CD4-positive, alpha-beta T cell treated with Interleukin-15 for 1 hour (primary cell): ENCODE measurements around the gene RIMKLA.

Experiments used
- DNase-seq: peaks from one replicate; pipeline ENCODE4 v3.0.0-alpha.2; 2020

The RIMKLA gene

GRCh38 chr1:42379794-42380585 is 602 bp upstream of the RIMKLA start:
- DNase-seq, result no peak

DNA sequence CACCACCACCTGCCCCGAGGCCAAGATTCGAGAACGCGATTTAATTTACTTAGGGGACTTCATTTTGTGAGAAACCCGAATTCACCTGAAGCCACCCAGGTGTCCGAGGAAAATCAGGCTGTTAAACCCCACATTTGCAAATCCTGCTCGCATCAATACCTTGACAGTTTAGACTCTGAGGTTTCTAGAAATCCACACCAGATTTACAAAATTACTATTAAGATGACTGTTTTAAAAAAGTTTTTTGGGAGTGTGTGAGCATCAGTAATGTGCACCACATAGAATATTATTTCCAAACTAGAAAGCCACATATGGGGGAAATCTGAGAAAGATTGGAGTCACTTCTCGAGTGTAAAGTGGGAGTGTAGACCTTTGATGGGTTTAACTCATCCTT is 685 bp downstream of the RIMKLA start:
- no peak for DNase-seq

DNA sequence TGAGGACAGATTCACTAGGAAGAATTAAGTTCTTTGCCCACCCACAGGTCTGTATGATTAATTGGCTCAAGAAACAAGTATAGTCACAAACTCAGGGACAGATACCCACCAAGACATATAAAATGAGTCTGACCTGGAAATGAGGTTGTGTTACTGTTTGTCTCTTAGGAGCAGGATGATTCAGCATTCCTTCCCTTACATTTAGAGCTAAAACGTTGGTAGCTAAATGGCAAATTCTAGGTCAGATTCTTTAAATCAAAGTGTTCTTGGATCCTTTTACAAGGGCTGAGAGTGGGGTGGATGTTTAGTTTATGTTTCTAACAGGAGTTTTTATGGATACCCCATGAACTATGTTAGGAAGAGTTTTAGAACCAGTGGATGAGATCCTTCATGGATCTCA is 4.7 kb downstream of the RIMKLA start:
- DNase-seq, result no peak

DNA sequence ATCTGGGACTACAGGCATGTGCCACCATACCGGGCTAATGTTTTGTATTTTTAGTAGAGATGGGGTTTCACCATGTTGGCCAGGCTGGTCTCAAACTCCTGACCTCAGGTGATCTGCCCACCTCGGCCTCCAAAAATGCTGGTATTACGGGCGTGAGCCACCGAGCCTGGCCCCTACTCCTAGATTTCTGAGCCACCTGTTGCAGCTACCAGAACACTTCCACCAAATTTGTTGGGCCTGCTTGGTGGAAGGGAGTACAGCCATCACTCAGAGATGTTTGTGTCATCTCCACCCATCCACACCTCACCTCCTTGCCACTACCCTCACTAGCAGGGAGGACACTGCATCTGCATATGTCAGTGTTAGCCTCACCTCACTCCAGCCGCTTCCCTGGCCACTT is 5.5 kb downstream of the RIMKLA start:
- DNase-seq, result no peak

GRCh38 chr1:42392255-42392654 is 11.7 kb downstream of the RIMKLA start:
- no peak for DNase-seq

DNA sequence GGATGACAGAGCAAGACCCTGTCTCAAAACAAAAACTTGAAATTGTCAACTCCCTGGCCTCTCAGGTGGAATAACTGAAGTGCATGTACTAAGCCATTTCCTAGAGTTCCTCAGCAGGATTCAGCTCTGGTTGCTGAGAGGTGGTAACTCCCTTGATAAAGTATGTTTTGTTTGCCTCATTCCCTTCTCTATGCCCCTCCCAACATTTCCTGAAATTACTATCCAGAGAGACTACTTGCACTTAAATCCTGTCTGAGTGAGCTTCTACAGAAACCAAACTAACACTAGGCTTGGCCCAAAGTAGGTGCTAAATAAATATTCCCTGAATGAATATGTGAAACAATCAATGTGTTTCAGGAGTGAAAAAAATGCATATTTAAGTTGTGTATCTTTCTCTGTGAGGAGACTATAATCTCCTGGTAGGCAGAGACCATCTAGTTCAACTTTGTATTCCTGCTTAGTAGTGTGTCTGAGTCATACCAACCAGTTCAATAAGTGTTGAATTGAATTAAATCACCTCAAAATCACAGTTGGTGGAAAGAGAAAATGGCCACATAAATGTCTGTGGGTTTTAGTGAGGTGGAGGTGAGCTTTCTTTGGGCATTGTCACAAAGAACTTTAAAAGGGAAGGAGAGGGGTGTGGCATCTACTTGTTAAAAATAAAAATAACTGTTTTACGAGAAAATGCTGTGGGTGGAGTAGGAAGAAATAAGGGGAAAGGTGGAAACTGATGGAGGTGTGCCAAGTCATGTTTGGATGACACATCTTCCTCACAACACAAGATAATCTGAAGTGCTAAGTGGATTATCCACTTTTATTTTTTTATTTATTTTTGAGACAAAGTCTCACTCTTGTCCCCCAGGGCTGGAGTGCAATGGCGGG is 12.6 kb downstream of the RIMKLA start:
- DNase-seq, result no peak

DNA sequence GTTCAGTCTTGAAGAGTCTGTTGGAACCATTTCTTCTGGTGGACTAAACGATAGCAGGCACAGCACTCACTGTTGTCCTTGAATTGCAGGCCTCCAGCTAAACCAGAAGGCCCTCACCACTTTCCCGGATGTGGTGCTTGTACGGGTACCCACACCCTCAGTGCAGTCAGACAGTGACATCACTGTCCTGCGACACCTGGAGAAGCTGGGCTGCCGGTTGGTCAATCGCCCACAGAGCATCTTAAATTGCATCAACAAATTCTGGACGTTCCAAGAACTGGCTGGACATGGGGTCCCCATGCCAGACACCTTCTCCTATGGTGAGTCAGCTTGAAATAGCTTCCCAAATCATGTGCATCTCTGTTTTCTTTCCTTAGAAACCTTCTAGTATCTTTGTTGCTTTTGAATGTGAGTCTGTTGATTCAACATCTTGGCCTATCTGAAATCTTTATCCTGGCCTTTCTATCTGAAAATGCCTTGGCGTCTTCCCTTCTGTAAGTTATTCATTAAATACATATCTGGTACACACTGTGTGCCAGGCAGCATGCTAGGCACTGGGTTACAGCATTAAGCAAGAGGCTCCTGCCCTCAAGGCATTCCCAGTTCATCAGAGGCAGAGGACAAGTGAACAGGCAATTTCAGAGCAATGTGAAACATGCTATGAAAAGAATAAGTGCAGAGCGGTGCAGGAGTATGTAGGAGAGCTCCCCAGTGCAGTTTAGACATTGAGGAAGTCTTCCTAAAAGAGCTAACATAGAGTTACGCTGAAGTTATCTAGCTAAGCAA is 18.9 kb downstream of the RIMKLA start:
- no peak for DNase-seq

- DNase-seq, result no peak
These were observed 23.3 kb downstream of the RIMKLA start for GRCh38 chr1:42403880-42404400.

- no peak for DNase-seq
These were observed 34.2 kb downstream of the RIMKLA start for GRCh38 chr1:42414551-42415496.

DNA sequence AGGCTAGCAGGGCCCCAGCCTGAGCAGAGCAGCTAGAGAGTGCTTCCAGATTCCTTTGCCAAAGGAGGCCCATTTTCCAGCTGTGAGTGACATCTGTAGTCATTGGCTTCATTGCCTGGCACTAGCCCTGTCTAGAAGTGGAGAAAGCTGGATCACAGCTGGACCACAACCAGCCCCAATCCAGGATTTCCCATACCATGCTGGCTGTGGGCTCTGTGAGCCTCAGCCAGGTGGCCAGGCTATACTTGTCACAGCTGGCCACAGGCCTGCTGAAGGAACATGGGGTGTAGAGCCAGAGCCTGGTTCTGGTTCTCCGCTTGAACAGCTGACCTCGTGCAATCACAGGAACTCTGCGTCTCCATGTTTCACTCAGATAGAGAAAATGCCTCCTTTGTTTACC is 36.6 kb downstream of the RIMKLA start:
- DNase-seq, result no peak

DNA sequence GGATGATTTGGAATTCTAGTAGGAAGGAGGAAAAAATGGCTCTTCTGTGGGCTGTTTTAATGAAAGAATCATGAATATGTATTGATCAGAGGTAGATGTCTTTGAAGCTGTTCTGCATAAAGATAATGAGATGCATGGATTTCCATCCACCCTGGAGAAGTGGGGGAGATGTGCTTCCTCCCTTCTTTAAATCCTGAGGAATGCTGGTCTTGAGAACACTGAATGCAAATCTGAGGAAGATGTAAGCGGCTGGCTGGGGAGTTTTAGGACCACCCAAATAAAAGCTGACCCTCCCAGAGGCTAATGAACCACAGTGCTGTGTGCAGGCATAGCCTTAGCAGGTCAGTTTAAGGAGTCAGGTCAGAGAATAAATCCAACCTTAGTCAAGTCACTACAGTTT is 37.9 kb downstream of the RIMKLA start:
- no peak for DNase-seq

GRCh38 chr1:42419126-42419821 is 38.7 kb downstream of the RIMKLA start:
- DNase-seq, result no peak

DNA sequence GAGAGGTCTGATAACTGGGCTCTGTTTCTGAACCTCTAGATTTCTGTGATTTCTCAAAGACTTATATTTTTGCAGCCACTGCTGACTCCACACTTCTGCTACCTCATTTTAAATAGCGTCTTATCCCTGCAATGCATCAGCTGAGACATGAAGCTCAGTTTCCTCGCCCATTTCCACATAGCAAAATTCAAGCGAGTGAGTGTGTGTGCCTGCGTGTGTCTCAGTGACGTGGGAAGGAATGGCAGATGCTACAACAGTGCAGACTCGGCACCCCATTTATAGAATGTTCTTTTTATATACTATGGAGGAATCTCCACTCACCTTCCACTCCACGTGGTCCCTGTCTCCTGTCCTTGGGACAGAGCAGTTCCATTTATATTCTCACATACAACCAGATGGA is 39.5 kb downstream of the RIMKLA start:
- DNase-seq, result no peak

DNA sequence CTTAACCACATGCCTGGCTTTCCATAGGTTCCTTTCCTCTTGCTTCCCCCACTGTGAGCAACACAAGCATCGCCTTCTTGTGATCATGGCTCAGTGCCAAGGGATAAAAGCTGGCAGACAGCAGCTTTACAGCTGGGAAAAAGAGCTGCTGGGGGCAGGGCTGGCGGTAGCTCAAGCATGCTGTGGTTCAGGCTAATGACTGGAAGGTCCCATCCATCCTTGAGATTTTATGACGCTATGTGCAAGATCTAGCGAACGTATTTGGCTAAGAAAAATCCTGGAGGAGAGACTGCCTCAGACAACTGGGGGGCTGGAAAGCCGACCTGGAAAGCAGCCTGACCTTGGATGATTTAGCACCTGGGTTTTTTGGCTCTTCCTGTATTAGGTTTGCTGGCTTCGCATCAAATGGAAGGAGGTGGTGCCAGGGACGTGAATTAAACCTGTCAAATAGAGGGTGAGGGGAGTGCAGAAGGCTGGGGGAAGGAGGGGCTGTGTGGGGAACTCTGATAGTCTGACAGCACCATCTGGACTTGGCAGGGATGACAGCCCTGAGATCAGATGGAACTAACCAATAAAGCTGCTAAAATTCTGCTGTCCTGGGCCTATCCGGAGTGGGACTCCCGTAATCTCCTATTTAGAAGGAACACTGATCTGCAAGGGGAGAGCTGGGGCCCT is 40.5 kb downstream of the RIMKLA start:
- no peak for DNase-seq

DNA sequence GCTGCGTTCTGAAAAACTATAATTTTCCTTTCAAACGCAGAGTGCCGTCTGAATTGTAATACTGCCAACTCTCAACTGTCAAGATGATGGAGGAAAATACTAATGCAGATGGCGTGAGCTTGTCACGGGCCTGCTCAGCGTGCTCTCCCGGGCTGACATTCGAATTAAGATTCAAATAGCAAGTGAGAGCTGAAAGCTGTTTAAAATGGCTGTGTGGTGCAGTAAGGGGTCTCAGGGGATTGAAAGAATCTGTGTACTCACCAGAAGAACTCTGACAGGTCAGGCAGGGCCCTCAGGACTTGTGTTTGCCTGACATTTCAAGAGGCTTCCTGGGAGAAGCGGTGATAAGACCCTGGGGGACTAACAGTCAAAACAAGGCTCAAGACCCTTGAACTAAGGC is 42.1 kb downstream of the RIMKLA start:
- DNase-seq, result no peak

GRCh38 chr1:42423681-42424080 is 43.1 kb downstream of the RIMKLA start:
- no peak for DNase-seq

DNA sequence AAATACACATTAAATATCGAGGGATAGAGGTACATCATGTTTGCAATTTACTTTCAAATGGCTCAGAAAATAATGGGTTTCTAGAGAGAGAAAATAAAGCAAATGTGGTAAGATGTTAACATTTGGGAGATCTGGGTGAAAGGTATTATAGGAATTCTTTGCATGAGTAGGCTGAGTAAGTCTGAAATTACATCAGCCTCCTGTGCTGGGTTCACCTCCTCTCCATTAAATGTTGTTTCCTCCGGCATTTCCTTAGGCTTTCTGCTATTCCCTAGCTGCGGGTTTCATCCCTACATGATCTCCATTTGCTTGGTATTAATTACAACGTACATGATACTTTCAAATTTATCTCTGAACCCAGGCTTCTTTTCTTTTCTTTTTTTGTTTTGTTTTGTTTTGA is 43.6 kb downstream of the RIMKLA start:
- DNase-seq, result no peak

DNA sequence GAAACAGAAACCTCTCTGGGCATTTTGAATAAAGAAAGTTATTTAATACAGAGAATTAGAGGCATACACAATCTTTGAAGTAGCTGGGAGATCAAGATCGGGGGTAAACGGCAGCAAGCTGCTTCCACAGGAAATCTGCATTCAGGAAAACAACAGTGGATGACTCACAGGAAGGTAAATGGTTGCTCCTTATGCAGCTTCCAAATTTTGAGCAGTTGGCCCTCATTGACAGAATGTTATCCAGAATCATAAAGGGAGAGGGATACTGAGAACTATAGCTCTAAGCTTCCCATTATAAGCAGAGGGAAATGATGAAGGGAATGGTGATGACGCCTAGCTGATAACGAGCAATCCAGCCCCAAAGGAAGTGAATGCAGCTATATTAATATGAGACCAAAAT is 46.6 kb downstream of the RIMKLA start:
- DNase-seq, result no peak

DNA sequence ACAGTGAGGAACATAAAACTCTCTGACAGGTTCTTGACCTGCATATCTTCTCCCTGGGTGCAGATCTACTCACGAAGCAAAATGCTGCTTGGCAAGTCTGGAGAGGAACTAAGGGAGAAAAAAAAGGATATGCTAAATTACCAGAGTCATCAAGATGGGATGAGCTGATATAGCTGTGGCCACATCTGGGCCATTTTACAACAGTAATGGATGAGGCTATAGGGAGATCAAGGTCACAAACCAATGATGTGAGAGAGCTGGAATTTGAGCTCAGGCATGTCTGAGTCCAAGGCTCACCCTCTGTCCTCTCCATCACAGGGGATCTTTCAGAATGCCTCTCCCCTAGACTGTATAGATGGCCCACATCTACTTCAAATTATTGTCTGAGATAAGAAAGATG is 49.0 kb downstream of the RIMKLA start:
- no peak for DNase-seq

- no peak for DNase-seq
These were observed 49.9 kb downstream of the RIMKLA start for GRCh38 chr1:42430286-42431135.
